Ascending aorta (tissue), 2 donors: ENCODE results near the gene MMS19. TPM values are rescaled to one million over a fixed set of nuclear protein-coding genes. Genes with fewer than 3 reads are reported as not detected.
"Not testable (repeated sequence)": the region's sequence is repeated elsewhere in the genome, so short reads cannot be mapped to it uniquely, and the experiment has no call there.

Source experiments
- DNase-seq, 2 donors: peaks; one replicate each; pipeline ENCODE4 v3.0.0-alpha.2; 2019; ENCODE audit warnings: low spot score in 2 of 2
- H3K27ac ChIP-seq, 2 donors: fragments of 200-600 bp; sonication (generic); one replicate each; pipeline ENCODE4 v1.5.1; 2016 to 2017; ENCODE audit warnings: mild to moderate bottlenecking in 1 of 2
- H3K27me3 ChIP-seq: fragments of 200-600 bp; sonication (generic); one replicate; pipeline ENCODE4 v1.5.1; 2017
- H3K36me3 ChIP-seq, 2 donors: fragments of 200-600 bp; sonication (generic); one replicate each; pipeline ENCODE4 v1.5.1; 2016
- H3K4me1 ChIP-seq, 2 donors: fragments of 200-600 bp; sonication (generic); one replicate each; pipeline ENCODE4 v1.5.1; 2016 to 2017; ENCODE audit warnings: mild to moderate bottlenecking in 1 of 2
- H3K4me3 ChIP-seq, 2 donors: fragments of 200-600 bp; sonication (generic); one replicate each; pipeline ENCODE4 v1.5.1; 2016 to 2017; ENCODE audit warnings: mild to moderate bottlenecking in 1 of 2
- H3K9me3 ChIP-seq, 2 donors: fragments of 200-600 bp; sonication (generic); one replicate each; pipeline ENCODE4 v1.5.1; 2016
- CTCF ChIP-seq, 3 experiments: fragments of 200-600 bp in 2 of 3; fragments of 450-650 bp in 1 of 3; sonication (generic) in 2 of 3; IDR thresholded peaks; one replicate each; pipeline ENCODE4 v1.5.1; 2016 to 2019; ENCODE audit warnings: antibody characterized with exemption in 3 of 3, mild to moderate bottlenecking in 1 of 3, moderate library complexity in 1 of 3
- intact Hi-C: fragments of 100-400 bp; cut with DNase I; formaldehyde crosslinking; loops from one replicate; pipeline ENCODE4 v1.15.1; 2023
- total RNA-seq: library from RNA; depleted of rRNA; stranded (reverse); fragments of >200 nt; gene quantifications from one replicate; pipeline ENCODE4 v1.1.0, GENCODE V29; 2016

Gene MMS19
- total RNA-seq, 1 donor from 2014 or later = 34.0 TPM

- intact Hi-C loops = no loop called here
- no peak overlapping the region for H3K4me3 ChIP-seq
- H3K36me3 ChIP-seq = peaks cover 74 to 78% of the 10 kb centered on the region in 2 donors
- no peak for DNase-seq
- no peak overlapping the region for H3K27ac ChIP-seq
- no peak for TF ChIP-seq CTCF (IDR thresholded peaks at IDR 0.05)
- no peaks in the 10 kb centered on the region for H3K4me1 ChIP-seq
- H3K27me3 ChIP-seq = no peaks in the 10 kb centered on the region
- no peaks in the 10 kb centered on the region for H3K9me3 ChIP-seq
Measured at GRCh38 chr10:97479939-97480338, 18.3 kb downstream of the MMS19 start.

- H3K4me3 ChIP-seq, H3K4me1 ChIP-seq, H3K9me3 ChIP-seq, H3K27me3 ChIP-seq, DNase-seq, intact Hi-C loops, H3K27ac ChIP-seq: not testable (repeated sequence)
- H3K36me3 ChIP-seq = peaks cover 78 to 83% of the 10 kb centered on the region in 2 donors
Measured at GRCh38 chr10:97479410-97479809, 18.8 kb downstream of the MMS19 start.

GRCh38 chr10:97475936-97476594, 22.2 kb downstream of the MMS19 start:
- H3K27ac ChIP-seq = no peak overlapping the region
- H3K36me3 ChIP-seq = peaks cover 88 to 98% of the 10 kb centered on the region in 2 donors
- DNase-seq = no peak
- intact Hi-C loops = no loop called here
- no peak for TF ChIP-seq CTCF (IDR thresholded peaks at IDR 0.05)
- H3K4me3 ChIP-seq = no peak overlapping the region
- H3K4me1 ChIP-seq = no peaks in the 10 kb centered on the region
- no peaks in the 10 kb centered on the region for H3K9me3 ChIP-seq
- H3K27me3 ChIP-seq = no peaks in the 10 kb centered on the region

- H3K27me3 ChIP-seq = no peaks in the 10 kb centered on the region
- H3K9me3 ChIP-seq = no peaks in the 10 kb centered on the region
- no peak for TF ChIP-seq CTCF (IDR thresholded peaks at IDR 0.05)
- intact Hi-C loops = loop anchor here (5.0 kb wide), 1 partner anchor 37 kb away; no protein-coding TSS in a partner anchor
- H3K4me3 ChIP-seq = no peak overlapping the region
- H3K4me1 ChIP-seq = no peaks in the 10 kb centered on the region
- no peak for DNase-seq
- peaks cover 88 to 98% of the 10 kb centered on the region in 2 donors for H3K36me3 ChIP-seq
- H3K27ac ChIP-seq = no peak overlapping the region
Measured at GRCh38 chr10:97474918-97475317, 23.3 kb downstream of the MMS19 start.

GRCh38 chr10:97468781-97469180, 29.4 kb downstream of the MMS19 start:
- DNase-seq, H3K27me3 ChIP-seq, intact Hi-C loops, H3K4me1 ChIP-seq, H3K4me3 ChIP-seq, H3K27ac ChIP-seq, H3K9me3 ChIP-seq: not testable (repeated sequence)
- peaks cover 89 to 96% of the 10 kb centered on the region in 2 donors for H3K36me3 ChIP-seq

- H3K36me3 ChIP-seq = peaks cover 91 to 94% of the 10 kb centered on the region in 2 donors
- H3K9me3 ChIP-seq = no peaks in the 10 kb centered on the region
- no peak overlapping the region for H3K4me3 ChIP-seq
- intact Hi-C loops = no loop called here
- no peak overlapping the region for H3K27ac ChIP-seq
- H3K27me3 ChIP-seq = no peaks in the 10 kb centered on the region
- TF ChIP-seq CTCF (IDR thresholded peaks at IDR 0.05) = no peak
- DNase-seq = no peak
- H3K4me1 ChIP-seq = no peaks in the 10 kb centered on the region
Measured at GRCh38 chr10:97468162-97468561, 30.1 kb downstream of the MMS19 start.

GRCh38 chr10:97466755-97467154, 31.5 kb downstream of the MMS19 start:
- TF ChIP-seq CTCF (IDR thresholded peaks at IDR 0.05) = no peak
- Histone ChIP-seq H3K36me3 (peaks cover 93 to 94% of the 10 kb centered on the region in 2 donors), H3K9me3 (no peaks in the 10 kb centered on the region), H3K27ac (no peak overlapping the region), H3K4me3 (no peak overlapping the region), H3K27me3 (no peaks in the 10 kb centered on the region), H3K4me1 (no peaks in the 10 kb centered on the region)
- intact Hi-C loops = no loop called here
- DNase-seq = no peak
